ENCODE results near the gene C17orf107.

- no peak for TF ChIP-seq CTCF (conservative IDR thresholded peaks at IDR 0.05; ENCODE audit: low read depth, low read length)
- no peak for TF ChIP-seq EZH2phosphoT487 (IDR thresholded peaks at IDR 0.05; ENCODE audit: borderline replicate concordance, low read length)
Measured at GRCh38 chr17:4872786-4873185, 26.6 kb upstream of the C17orf107 start.

All from PC-3 (cell line).